GM21381 (cell line): ENCODE results near the gene KCNIP4.

Experiments used
- ATAC-seq: cut with Tn5 transposase; IDR thresholded peaks from one replicate; pipeline ENCODE4 v1.9.1; 2021; ENCODE audit warnings: mild to moderate bottlenecking, moderate library complexity; ENCODE audit not compliant: unreplicated experiment

The KCNIP4 gene

DNA sequence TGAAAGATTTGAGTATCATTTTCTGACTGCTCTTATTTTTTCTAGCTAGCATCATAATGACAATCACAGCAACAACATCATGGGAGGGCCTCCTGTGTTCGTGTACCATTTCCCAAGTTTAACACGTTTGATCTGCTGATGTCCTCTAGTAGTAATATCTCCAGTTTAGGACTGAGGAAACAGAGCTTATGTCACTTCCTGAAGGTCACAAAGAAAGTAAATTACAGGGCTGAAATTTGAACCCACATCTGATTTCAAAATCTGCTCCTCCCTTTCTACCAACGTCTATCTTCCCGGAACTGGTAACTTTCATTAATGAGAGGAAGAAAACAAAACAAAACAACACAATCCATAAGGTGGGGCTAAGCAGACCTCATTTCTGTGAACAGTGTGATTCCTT lies 945.6 kb downstream of the KCNIP4 start:
- no peak for ATAC-seq

DNA sequence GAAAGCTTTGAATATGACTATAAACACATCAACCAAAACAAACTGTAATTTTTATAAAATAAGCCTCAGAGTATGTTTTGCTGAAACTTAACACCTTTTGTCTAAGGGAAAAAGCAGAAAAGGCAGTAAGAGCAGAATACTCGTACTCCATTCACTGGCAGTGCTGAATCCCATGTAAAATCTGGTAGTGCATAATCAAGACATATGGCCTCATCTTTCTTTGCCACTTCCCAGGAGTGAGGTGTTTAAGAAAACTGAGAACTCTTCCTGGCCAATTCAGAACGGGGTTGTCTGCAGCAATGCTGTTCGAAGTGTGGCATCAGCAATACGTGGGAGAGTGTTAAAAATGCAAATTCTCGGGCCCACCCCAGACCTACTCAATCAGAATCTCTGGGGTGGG lies 946.3 kb downstream of the KCNIP4 start:
- no peak for ATAC-seq

- ATAC-seq, result no peak
Measured at GRCh38 chr4:21001490-21001889, 947.1 kb downstream of the KCNIP4 start.

DNA sequence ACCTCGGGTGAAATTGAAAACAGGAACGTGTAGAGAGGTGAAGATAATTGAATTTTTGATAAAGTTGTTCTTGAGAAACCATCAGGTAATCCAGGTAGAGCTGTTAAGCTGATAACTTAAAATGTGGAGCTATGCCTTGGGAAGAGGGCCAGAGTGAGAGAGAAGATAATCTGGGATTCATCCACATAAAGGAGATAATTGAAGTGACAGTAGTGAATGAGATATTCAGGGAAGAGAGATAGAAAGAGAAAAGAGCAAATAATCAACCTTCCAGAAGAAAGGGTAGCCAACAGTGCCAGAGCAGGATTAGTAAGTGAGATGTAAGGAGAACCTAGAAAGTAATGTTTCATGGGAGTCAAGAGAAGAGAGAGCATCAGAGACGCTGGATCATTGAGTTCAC lies 950.7 kb downstream of the KCNIP4 start:
- no peak for ATAC-seq

GRCh38 chr4:20995610-20996009 lies 953.0 kb downstream of the KCNIP4 start:
- no peak for ATAC-seq

DNA sequence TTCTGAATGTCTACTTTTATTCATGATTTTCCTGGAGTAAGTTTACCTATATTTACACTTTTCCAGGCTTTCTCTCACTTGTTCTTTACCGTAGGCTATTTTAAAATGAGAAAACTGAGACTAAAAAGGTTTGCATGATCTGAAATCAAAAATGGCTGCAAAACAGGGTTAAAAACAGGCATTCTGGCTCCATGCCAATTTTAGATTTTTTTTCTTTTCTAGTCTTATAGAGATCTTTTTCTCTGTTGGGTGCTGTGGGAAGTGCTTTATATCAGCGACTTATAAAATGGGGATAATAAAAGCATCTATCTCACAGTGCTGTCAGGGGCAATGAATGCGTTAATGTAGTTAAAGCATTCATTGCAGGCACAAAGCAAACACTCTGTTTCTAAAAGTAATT lies 953.6 kb downstream of the KCNIP4 start:
- no peak for ATAC-seq

DNA sequence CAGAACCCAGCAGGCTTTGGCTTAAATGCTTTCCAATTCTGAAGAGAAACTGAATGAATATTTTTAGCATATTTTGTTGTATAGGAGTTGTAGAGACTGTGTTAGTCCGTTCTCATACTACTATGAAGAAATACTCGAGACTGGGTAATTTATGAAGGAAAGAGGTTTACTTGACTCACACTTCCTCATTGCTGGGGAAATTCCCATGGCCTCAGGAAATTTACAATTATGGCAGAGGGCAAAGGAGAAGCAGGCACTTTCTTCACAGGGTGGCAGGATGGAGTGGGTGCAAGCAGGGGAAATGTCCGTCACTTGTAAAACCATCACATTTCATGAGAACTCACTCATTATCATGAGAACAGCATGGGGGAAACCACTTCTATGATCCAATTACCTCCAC lies 956.6 kb downstream of the KCNIP4 start:
- ATAC-seq, result no peak

- ATAC-seq, result no peak
Measured at GRCh38 chr4:20987191-20987590, 961.4 kb downstream of the KCNIP4 start.

GRCh38 chr4:20984576-20984836 lies 964.1 kb downstream of the KCNIP4 start:
- no peak for ATAC-seq

GRCh38 chr4:20983763-20984575 lies 964.6 kb downstream of the KCNIP4 start:
- ATAC-seq, result no peak

- no peak for ATAC-seq
Measured at GRCh38 chr4:20982544-20982943, 966.0 kb downstream of the KCNIP4 start.

GRCh38 chr4:20960291-20960690 lies 988.3 kb downstream of the KCNIP4 start:
- no peak for ATAC-seq

DNA sequence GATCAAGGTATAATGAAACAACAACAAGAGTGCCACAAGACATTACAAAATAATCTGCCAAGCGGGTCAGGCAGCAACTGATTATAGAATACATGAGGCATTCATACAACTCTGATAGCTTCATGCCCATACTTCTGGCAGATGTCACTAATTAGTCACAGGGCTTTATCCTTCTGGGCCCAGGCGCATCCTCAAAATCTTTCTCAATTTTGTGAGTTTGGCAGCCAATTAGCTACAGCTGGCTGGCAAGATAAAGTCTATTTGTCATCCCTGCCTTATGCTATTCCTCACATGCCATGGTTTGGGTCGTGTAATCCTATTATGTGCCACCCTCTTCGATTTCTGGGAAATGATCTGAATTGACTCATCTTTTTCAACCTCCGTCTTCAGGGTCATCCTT lies 994.0 kb downstream of the KCNIP4 start:
- ATAC-seq, result no peak

DNA sequence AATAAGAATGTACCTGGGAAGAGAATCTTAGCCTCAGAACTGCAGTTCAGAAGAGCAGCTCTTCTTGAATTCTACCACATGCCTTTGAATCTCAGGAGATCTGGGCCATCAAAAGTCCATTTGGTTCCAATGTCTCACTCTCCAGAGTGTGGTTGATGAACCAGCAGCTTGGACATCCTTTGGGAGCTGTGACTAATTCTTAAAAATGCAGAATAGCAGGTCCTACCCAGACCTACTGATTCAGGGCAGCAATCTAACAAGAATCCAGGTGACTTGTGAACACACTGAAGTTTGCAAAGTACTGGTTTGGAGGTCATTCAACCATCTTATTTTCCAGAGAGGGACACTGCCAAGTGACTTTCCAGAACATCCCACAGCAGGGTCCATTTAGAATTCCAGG lies 1003.6 kb downstream of the KCNIP4 start:
- no peak for ATAC-seq

GRCh38 chr4:20944451-20944850 lies 1004.1 kb downstream of the KCNIP4 start:
- no peak for ATAC-seq

- no peak for ATAC-seq
Measured at GRCh38 chr4:20938204-20938603, 1010.4 kb downstream of the KCNIP4 start.

DNA sequence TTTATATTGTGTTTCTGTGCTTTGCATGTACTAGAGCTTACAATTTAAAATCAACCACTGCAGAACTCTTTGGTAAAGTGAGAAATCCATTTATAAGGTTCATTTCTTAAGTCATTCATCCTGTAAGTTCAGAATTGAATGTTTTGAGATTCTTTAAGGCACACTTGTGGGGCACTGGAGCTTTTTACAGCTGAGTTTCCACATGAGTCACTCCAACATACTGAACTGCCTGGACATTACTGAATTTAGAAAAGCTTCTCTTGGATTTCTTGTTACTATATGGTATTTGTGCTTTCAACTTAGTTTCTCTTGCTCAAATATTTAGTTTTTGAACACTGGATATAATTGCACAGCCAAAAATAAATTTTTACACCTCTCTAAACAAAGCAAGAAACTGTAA lies 1022.0 kb downstream of the KCNIP4 start:
- no peak for ATAC-seq

- no peak for ATAC-seq
Measured at GRCh38 chr4:20925176-20925575, 1023.4 kb downstream of the KCNIP4 start.

DNA sequence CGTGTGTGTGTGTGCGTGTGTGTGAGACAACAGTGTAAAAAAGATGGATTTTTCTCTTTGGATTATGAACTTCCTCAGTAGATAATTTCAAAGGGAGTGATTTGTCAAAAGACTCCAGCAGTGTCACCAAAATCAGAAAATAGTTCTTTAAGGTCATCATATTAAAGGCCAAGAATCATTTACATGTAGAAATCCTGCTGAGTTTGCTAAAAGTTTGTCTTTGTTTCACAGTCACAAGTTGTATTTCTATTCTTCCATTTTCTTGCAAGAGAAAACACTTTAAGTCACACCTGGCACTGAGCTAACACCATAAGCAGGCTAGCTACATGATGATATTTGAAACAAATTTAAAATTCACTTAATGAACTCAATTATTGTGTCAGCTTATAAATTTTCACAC lies 1025.6 kb downstream of the KCNIP4 start:
- ATAC-seq, result no peak

DNA sequence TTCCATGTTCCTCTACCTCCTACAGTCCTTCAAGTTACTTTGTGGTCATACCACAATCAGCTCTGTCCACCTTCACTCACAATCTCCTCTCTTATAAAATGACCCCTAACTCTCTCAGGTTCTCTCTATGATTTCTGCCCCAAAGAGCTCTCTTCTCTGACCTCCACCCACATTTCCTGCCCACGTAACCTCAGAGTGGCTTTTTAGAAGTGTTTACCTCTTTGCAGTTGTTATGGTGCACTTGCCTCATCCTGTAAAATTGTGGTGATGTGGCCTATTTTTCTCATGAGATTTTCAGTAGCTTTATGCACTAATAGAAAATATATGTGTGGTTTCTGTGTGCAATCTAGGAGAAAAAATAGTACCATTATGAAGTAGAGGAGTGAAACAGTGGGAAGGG lies 1032.5 kb downstream of the KCNIP4 start:
- ATAC-seq, result no peak

DNA sequence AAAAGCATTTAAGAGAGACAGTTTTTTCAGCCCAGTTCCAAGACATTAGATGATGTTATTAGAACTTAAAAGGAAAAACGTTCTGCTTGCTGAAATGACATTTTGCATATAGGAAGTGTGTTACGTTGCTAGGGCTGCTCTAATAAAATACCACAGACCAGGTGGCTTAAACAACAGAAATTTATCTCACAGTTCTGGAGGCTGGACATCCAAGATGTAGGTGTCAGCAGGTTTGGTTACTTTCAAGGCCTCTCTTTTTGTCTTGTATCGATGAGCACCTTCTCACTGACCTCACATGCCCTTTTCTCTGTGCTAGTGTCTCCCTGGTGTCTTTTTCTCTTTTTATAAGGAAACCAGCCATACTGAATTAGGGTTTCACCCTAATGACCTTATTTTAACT lies 1043.6 kb downstream of the KCNIP4 start:
- no peak for ATAC-seq

- ATAC-seq, result no peak
Measured at GRCh38 chr4:20901851-20902250, 1046.7 kb downstream of the KCNIP4 start.

GRCh38 chr4:20899591-20899990 lies 1049.0 kb downstream of the KCNIP4 start:
- ATAC-seq, result no peak
